Stomach (tissue), 4 donors: ENCODE measurements around the gene OR8D2.

Source experiments
- POLR2A ChIP-seq, 4 donors: fragments of 450-650 bp; IDR thresholded peaks; one replicate each; pipeline ENCODE4 v1.6.1; 2016; ENCODE audit warnings: antibody characterized with exemption in 4 of 4, control low read depth in 2 of 4, mild to moderate bottlenecking in 1 of 4, moderate library complexity in 1 of 4
- TF ChIP-seq, protein P1 (sequence below), 7 experiments: fragments of 450-650 bp in 4 of 7; fragments of 200-600 bp in 3 of 7; sonication (generic) in 3 of 7; IDR thresholded peaks; one replicate each; pipeline ENCODE4 v1.5.1; 2016 to 2019; ENCODE audit warnings: antibody characterized with exemption in 7 of 7, control low read depth in 2 of 7, mild to moderate bottlenecking in 1 of 7

DNA sequence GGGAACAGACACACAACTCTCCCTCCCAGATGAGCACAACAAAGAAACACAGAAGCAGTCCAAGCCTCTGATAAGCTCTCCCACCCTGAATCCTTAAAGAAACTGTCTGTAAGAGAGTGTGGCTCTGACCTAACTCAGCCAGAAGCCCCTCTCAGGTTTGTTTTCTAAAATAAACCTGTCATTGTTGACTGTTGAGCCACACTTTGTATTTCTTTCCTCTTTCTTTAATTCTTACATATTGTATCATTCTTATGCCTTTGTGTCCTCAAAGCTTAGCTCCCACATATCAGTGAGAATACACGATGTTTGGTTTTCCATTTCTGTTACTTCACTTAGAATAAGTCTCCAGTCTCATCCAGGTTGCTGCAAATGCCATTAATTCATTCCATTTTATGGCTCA, 7.8 kb upstream of the OR8D2 start:
- no peak for TF ChIP-seq POLR2A (IDR thresholded peaks at IDR 0.05)
- TF ChIP-seq, protein P1, sequence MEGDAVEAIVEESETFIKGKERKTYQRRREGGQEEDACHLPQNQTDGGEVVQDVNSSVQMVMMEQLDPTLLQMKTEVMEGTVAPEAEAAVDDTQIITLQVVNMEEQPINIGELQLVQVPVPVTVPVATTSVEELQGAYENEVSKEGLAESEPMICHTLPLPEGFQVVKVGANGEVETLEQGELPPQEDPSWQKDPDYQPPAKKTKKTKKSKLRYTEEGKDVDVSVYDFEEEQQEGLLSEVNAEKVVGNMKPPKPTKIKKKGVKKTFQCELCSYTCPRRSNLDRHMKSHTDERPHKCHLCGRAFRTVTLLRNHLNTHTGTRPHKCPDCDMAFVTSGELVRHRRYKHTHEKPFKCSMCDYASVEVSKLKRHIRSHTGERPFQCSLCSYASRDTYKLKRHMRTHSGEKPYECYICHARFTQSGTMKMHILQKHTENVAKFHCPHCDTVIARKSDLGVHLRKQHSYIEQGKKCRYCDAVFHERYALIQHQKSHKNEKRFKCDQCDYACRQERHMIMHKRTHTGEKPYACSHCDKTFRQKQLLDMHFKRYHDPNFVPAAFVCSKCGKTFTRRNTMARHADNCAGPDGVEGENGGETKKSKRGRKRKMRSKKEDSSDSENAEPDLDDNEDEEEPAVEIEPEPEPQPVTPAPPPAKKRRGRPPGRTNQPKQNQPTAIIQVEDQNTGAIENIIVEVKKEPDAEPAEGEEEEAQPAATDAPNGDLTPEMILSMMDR (IDR thresholded peaks at IDR 0.05), result no peak
